ENCODE results near the gene UGT3A2.

UGT3A2 gene

GRCh38 chr5:36055984-36056383, 10.7 kb downstream of the UGT3A2 start:
- Histone ChIP-seq H3K36me3 (ENCODE audit: insufficient read depth, low read length) (no peaks in the 10 kb centered on the region), H3K4me2 (ENCODE audit: low read depth, low read length, poor library complexity, severe bottlenecking) (peak overlapping the region; percentile 11), H3K79me2 (ENCODE audit: insufficient read depth, low read length) (no peaks in the 10 kb centered on the region), H3K9ac (ENCODE audit: low read depth, low read length, poor library complexity, severe bottlenecking) (peak overlapping the region; percentile 8), H3F3A (ENCODE audit: low read depth) (peaks cover 14% of the 10 kb centered on the region), H3K4me3 (ENCODE audit: low read length, poor library complexity, severe bottlenecking) (no peak overlapping the region), H3K9me3 (ENCODE audit: insufficient read depth, low read depth, low read length) (no peaks in the 10 kb centered on the region), H4K20me1 (ENCODE audit: insufficient read depth, low read length, poor library complexity, severe bottlenecking) (no peaks in the 10 kb centered on the region), H3K27me3 (ENCODE audit: insufficient read depth, low read length, poor library complexity, severe bottlenecking) (no peaks in the 10 kb centered on the region), H3K4me1 (ENCODE audit: insufficient read depth, low read length, poor library complexity, severe bottlenecking) (peaks cover 95% of the 10 kb centered on the region), H2AFZ (ENCODE audit: low read length) (no peak overlapping the region), H3K9me2 (replicated peaks; ENCODE audit: low read depth, low read length) (no peaks in the 10 kb centered on the region)
- no peak for TF ChIP-seq CTCF (conservative IDR thresholded peaks at IDR 0.05; ENCODE audit: low read length)
- TF ChIP-seq EZH2phosphoT487 (IDR thresholded peaks at IDR 0.05; ENCODE audit: borderline replicate concordance): no peak

GRCh38 chr5:36054647-36055046, 12.0 kb downstream of the UGT3A2 start:
- Histone ChIP-seq H3K9me3 (ENCODE audit: insufficient read depth, low read depth, low read length) (no peaks in the 10 kb centered on the region), H3K9ac (ENCODE audit: low read depth, low read length, poor library complexity, severe bottlenecking) (peak overlapping the region; percentile 60), H3K36me3 (ENCODE audit: insufficient read depth, low read length) (no peaks in the 10 kb centered on the region), H3K4me1 (ENCODE audit: insufficient read depth, low read length, poor library complexity, severe bottlenecking) (peaks cover 83% of the 10 kb centered on the region), H3K79me2 (ENCODE audit: insufficient read depth, low read length) (no peaks in the 10 kb centered on the region), H3K4me2 (ENCODE audit: low read depth, low read length, poor library complexity, severe bottlenecking) (peak overlapping the region; percentile 66), H3K4me3 (ENCODE audit: low read length, poor library complexity, severe bottlenecking) (peak overlapping the region; percentile 60), H4K20me1 (ENCODE audit: insufficient read depth, low read length, poor library complexity, severe bottlenecking) (no peaks in the 10 kb centered on the region), H2AFZ (ENCODE audit: low read length) (0 out of 2 replicates have a peak overlapping the region, but pooled peaks have one; percentile 45), H3F3A (ENCODE audit: low read depth) (peaks cover 7% of the 10 kb centered on the region), H3K9me2 (replicated peaks; ENCODE audit: low read depth, low read length) (no peaks in the 10 kb centered on the region), H3K27me3 (ENCODE audit: insufficient read depth, low read length, poor library complexity, severe bottlenecking) (no peaks in the 10 kb centered on the region)
- no peak for TF ChIP-seq EZH2phosphoT487 (IDR thresholded peaks at IDR 0.05; ENCODE audit: borderline replicate concordance)
- TF ChIP-seq CTCF (conservative IDR thresholded peaks at IDR 0.05; ENCODE audit: low read length): no peak

- no peaks in the 10 kb centered on the region for H3K27me3 ChIP-seq (ENCODE audit: insufficient read depth, low read length, poor library complexity, severe bottlenecking)
- TF ChIP-seq EZH2phosphoT487 (IDR thresholded peaks at IDR 0.05; ENCODE audit: borderline replicate concordance): no peak
- no peak for TF ChIP-seq CTCF (conservative IDR thresholded peaks at IDR 0.05; ENCODE audit: low read length)
- no peaks in the 10 kb centered on the region for H3K9me3 ChIP-seq (ENCODE audit: insufficient read depth, low read depth, low read length)
- H3K4me1 ChIP-seq (ENCODE audit: insufficient read depth, low read length, poor library complexity, severe bottlenecking): peaks cover 63% of the 10 kb centered on the region
- H3K9me2 ChIP-seq (replicated peaks; ENCODE audit: low read depth, low read length): no peaks in the 10 kb centered on the region
- H2AFZ ChIP-seq (ENCODE audit: low read length): peak overlapping the region; percentile 42
- no peaks in the 10 kb centered on the region for H3K79me2 ChIP-seq (ENCODE audit: insufficient read depth, low read length)
- no peak overlapping the region for H3K4me2 ChIP-seq (ENCODE audit: low read depth, low read length, poor library complexity, severe bottlenecking)
- no peak overlapping the region for H3K4me3 ChIP-seq (ENCODE audit: low read length, poor library complexity, severe bottlenecking)
- no peak overlapping the region for H3K9ac ChIP-seq (ENCODE audit: low read depth, low read length, poor library complexity, severe bottlenecking)
- 0 out of 2 replicates have a peak, but pooled peaks cover 4% of the 10 kb centered on the region for H3F3A ChIP-seq (ENCODE audit: low read depth)
- no peaks in the 10 kb centered on the region for H4K20me1 ChIP-seq (ENCODE audit: insufficient read depth, low read length, poor library complexity, severe bottlenecking)
- H3K36me3 ChIP-seq (ENCODE audit: insufficient read depth, low read length): no peaks in the 10 kb centered on the region
Measured at GRCh38 chr5:36052538-36052937, 14.1 kb downstream of the UGT3A2 start.

Data from Loucy (cell line).